ENCODE results near the gene INTS3.

GRCh38 chr1:153776352-153776751, 48.5 kb downstream of the INTS3 start:
- TF ChIP-seq CTCF (IDR thresholded peaks at IDR 0.05 in 2 of 3, conservative IDR thresholded peaks at IDR 0.05 in 1 of 3; ENCODE audit: control insufficient read depth in 2 of 3, extremely low read depth in 1 of 3, insufficient read depth in 1 of 3, low read depth in 3 of 3, low read length in 3 of 3) (no peak), JUND (IDR thresholded peaks at IDR 0.05; ENCODE audit: low read depth, low read length) (no peak), EZH2 (IDR thresholded peaks at IDR 0.05; ENCODE audit: borderline replicate concordance, control insufficient read depth, low read depth, low read length) (no peak), MYC (IDR thresholded peaks at IDR 0.05; ENCODE audit: insufficient read depth, insufficient read length, insufficient replicate concordance, low read length, severe bottlenecking) (no peak), ZNF274 (IDR thresholded peaks at IDR 0.05; ENCODE audit: insufficient read depth, insufficient read length) (no peak), EP300 (IDR thresholded peaks at IDR 0.05; ENCODE audit: borderline replicate concordance in 1 of 2, control insufficient read depth in 1 of 2, low read depth in 2 of 2, low read length in 2 of 2) (no peak), BRCA1 (IDR thresholded peaks at IDR 0.05; ENCODE audit: low read depth, low read length) (no peak), FOXM1 (IDR thresholded peaks at IDR 0.05; ENCODE audit: low read depth, low read length) (no peak), KDM1A (IDR thresholded peaks at IDR 0.05; ENCODE audit: borderline replicate concordance) (no peak), POLR2AphosphoS5 (IDR thresholded peaks at IDR 0.05; ENCODE audit: low read length) (no peak), RELA (IDR thresholded peaks at IDR 0.05; ENCODE audit: borderline replicate concordance, partially characterized antibody) (no peak), POLR2A (IDR thresholded peaks at IDR 0.05; ENCODE audit: low read depth, low read length) (no peak), SPI1 (IDR thresholded peaks at IDR 0.05; ENCODE audit: borderline replicate concordance, insufficient read depth, low read depth, low read length) (no peak)

Data from GM12878 (cell line).